Renal pelvis (tissue), 4 donors: ENCODE data around the gene SP6. TPM values are rescaled to one million over a fixed set of nuclear protein-coding genes. Genes with fewer than 3 reads are reported as not detected.

ENCODE experiments used
- DNase-seq: peaks from one replicate; pipeline ENCODE4 v3.0.0-alpha.2; 2013
- polyA plus RNA-seq, 3 donors: library from polyadenylated mRNA; unstranded; fragments of 120-200 nt; gene quantifications; one replicate each; pipeline ENCODE4 v1.2.1, GENCODE V29; 2013; ENCODE audit not compliant: insufficient read length in 3 of 3

Gene SP6
- polyA plus RNA-seq, 3 donors: 3.1 to 3.8 (median 3.5) TPM

DNA sequence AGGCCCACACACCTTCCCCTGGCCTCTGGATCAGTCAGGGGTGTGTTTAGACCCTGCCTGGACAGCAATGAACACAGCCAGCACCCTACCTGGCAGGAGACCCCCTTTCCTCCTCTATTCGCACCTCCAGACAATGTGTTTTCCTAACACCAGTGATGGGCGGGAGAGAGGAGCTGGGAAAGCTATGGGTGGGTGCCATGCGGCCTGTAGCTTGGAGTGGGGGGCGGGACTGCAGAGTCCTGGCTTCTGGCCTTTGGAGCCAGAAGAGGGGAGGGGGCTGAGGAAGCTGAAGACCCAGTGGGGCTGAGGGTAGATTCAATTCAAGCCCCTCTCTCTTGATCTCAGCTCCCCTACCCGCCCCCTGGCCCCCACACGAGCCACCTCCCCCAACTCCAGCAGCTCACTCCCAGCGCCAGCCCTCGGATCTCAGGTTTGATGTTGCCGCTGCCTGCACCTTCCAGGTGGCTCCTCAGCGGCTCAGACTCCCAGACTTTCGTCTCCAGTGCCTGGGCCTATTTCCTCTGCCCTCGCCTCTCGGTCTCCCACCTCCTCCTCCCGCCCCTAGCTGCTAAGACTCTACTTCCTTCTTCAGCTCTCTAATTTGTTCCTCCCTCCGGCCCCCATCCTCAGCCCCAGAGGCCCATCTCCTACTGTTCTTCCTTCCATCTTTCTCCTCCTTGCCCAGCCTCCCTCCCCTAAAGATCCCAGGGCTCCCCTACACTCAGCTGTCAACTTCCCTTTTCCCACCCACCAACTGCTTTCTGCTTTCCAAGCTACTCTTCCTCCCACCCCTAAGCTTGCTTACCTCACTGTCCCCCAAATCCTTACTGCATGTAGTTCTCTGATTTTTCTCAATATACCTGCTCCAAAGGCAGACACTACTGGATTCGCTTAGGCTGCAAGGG, 6.8 kb upstream of the SP6 start:
- DNase-seq: no peak

DNA sequence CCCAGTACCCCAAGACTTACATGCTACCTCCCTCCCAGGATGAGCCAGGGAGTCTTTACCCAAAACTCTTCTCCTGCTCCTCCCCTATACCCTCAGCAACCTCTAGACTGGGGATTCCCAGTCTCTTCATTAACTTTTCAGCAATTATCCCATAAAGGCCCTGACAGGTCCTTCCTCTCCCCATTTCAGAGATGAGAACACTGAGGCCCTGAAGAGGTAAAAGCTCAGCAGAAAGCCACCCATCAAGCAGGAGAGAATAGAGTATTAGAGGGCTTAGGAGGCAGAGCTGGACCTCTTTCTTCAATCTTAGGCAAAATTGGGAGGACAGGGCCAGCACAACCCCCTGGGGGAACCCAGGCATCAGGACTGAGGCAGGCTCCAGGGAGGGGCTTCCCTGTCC, 5.9 kb upstream of the SP6 start:
- no peak for DNase-seq

DNA sequence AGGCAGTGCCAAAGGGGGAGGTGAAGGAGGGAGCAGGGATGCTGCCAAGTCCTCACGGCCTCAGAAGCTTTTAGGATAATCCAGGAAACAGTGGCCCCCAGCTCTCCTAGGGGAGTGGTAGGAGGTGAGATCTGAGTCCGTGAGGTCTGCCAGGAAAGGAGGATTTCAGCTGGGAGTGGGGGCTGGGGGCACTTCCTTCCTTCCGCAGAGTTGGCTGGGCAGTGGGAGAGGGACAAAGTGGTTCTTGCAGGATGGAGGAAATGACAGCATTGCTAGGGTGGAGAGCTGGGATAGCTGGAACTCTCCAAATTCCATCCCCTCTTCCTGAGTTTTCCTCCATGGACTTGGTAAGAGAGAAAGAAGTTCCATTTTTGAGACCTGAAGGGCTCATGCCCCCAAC, 4.8 kb upstream of the SP6 start:
- no peak for DNase-seq

DNA sequence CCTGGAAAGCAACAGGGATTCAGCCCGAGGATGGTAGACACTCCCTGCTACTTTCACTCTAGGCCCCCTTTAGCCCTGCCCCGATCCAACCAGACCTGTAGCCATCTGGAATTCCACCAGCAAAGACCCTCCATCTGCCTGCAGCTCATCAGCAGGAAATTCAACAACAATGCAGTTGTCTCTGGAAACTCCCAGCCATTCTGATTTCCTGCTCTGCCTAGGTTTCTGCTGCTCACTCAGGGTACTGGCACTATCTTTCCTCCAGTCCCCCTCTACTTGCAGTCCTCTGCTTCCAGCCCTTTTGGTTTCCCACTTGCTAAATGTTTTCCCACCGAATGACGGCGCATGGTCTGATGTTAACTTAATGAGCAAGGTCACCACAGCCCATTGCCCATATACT, 2.7 kb upstream of the SP6 start:
- no peak for DNase-seq

DNA sequence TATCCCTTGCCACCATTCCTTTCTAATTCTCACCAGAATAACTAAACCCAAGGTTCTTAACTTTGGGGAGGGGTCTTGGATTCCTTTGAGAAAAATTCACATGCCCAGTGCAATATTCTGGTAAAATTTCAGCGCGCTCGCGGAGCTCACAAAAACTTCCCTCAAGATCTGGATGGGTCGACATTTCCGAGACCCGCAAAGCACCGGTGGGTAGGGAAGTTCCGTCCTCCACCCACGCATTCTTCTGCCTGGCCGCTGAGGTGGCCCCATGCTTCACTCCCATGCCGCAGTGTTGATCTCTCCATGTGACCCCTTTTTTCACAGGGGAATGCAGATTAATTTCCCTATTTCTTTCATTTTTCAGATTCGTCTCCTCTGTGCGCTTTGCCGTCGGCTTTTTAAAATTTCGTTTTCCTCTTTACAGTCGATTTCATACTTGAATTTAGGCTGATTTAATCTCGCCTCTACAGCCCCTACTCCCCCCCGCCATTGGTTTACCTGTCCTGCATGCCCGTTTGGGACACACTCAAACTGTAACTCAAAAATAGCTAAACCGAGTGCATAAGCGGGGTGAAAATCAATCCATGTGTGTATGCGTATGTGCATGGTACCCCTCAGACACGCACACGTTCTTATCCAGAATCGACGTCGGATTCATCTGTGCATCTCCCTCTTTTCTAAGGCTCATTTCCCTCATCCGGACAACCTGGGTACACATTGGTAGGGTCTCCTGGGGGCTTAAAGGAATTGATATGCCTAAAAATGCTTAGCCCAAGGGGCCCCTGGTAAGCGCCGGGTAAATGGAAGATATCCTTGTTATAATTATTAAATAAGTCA, 1.4 kb upstream of the SP6 start:
- no peak for DNase-seq

DNA sequence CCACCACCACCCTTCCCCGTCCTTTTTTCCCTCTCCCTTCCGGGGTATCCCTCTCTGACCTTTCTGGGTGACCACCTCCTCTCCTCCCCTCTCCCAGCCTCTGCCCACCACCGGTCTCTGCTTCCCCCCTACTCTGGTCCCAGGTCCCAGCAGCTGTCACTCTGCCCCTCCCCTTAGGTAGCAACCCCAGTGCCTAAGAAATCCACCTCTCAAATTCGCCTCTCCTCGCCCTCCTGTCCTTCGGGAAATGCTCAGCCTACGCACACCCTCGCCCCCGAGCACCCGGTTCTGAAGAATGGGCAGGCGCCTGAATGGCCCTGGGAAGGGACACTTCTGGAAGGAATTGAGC, 775 bp upstream of the SP6 start:
- no peak for DNase-seq

DNA sequence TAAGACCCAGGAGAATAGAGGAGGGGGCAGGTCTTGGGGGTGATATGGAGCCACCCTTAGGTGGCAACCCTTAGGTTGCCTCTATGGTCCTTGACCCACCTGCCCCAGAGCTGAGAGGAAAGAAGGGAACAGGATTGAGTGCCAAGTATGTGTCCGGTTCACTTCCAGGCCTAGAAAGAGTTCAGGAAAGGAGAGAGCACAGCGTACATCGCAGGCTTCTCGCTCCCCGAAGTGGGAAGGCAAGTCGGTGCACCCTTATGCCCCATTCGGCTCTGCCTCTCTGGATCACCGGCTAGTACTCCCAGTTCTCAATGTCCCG, 631 bp downstream of the SP6 start:
- no peak for DNase-seq

DNA sequence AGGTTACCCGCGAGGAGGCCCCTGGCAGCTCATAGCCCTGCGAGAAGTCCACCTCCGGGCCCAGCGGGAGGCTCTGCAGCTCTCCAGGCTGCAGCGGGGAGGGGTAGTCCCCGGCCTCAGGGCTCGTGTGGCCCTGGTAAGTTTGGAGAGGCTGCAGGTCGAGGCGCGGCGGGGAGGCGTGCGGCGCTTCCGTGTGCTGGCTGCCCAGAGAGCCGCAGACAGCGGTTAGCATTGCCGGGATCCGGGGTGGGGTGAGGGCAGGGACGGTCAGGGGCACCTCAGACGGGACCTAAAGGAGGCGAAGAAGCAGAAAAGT, 2.8 kb downstream of the SP6 start:
- no peak for DNase-seq

DNA sequence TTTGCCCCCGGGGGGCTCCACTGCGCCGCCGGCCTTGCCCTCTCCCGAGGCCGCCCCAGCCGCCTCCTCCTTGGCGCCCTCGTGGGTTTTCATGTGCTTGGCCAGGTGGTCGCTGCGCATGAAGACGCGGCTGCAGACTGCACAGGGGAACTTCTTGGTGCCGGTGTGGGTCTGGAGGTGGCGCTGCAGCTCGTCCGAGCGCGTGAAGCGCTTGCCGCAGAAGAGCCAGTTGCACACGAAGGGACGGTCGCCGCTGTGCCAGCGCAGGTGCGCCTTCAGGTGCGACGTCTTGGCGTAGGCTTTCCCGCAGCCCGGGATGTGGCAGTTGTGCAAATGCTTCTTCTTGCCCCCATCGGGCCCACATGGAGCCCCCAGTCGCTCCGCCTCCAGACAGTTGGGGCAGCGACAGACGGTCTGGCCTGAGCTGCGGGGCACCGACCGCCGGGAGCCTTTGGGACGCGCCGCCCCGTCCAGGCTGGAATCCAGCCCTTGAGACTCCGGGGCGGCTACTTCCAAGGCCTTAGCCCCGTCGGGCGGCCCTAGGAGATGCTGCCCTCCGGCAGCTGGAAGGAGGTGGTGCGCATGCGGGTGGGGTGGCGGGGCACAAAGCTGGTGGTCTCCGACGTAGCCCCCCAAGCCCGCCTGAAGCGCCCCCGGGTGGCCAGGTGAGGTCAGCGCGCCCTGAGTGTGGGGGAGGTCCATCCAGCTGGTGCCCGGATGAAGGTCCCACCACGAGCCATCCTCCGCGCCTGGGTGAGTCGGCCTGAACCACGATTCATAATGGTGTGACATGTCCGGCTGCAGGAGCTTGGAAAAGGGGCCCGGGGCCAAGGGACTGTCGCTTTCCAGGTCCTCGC, 3.4 kb downstream of the SP6 start:
- DNase-seq: no peak

DNA sequence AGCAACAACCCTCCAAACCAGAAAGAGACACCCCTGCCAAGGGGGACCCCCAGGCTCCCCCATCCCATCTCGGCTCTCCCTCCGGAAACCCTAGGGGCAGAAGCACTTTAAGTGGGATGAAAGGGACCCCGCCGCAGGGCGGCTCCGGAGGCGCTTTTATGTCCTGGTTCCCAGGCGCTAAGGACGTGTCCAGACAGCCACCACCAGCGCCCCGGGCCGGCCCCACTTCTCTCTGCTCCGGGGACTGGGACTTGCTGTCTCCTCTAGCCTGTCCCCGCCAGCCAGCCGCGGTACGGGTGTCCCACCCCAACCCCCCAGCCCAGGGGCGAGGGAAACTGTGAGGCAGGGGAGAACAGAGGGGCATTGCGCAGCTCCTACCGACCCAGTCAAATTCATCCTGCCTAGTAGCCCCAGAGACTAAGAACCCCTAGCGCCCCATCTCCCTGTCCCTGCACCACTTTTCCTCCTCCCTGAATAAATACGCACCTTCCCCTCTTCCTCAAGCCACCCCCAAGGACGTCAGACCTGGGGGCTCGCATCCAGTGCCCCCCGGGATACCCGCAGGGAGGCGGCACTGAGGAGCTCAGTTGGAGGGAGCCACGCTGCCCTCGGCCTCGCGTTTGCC, 4.1 kb downstream of the SP6 start:
- DNase-seq: no peak

DNA sequence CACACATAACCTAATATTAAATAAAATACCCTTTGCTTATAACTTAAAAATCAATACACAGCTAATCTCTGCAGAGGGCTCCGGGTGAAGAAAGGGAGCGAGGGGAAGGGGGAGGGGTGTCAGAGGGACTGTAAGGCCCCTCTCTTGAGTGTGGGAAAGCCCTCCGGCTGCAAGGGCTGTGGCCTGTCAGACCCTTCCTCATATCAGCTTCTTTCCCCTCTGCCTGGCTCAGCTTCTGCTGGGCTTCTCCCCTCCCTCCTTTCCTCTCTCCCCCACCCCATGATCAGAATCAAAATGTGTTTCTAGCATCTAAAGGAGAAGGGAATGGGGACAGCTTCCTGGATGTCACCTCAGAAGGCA, 5.3 kb downstream of the SP6 start:
- no peak for DNase-seq

DNA sequence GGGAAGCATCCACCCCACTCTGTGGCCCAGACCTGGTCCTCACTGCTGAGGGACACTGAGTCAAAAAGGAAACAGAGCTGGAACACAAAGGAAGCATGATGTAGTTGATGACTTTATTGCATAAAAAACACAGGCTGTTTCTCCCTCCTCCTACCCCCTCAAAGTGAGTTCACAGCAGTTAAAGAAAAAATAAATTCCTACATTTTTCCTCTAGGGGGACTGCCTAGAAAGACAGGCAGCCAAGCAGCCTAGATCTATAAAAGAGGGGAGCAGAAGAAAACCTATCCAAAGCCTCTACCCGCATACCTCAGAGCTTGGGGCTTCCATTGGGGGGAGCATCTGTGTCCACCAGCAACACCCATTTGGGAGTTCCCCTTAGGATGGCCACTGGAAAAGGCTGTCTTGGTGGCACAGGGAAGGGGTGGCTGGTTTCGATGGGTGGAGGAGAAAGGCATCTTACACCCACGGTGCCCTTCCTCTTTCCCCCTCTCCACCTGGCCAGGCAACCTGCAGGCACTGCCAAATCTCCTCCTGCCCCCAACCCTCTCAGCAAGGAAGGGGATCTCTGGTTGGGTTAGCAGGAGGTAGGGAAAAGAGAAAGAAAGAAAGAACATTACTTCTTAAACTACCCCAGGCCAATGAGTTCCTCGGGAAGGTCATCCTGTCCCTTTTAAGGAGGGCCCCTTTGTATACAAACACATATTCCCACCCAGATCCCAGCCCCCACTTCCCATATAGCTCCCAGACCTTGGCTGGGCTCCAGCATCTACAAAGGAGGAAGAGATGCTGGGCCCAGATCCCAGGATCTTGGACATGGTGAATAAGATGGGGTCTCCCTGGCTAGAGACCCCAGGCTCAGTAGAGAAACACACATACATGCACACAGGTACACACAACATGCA, 5.9 kb downstream of the SP6 start:
- DNase-seq: no peak

DNA sequence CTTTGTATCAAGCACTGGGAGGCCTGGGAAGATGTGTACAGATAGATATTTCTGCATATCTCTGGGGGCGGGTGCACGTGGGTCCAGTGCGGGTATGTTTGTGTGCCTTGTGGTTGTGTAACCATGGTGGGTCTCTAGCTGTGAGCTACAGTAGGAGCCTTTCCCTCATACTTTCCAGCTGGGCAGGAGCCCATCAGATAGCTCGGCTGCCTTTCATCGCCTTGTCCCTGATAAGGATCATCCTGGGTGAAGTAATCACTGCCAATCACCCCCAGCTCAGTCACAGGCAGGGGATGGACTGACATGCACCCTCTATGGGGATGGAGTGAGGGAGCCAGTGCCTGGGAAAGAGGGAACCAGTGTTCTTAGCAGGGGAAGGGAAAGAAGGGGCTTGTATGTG, 6.7 kb downstream of the SP6 start:
- no peak for DNase-seq

DNA sequence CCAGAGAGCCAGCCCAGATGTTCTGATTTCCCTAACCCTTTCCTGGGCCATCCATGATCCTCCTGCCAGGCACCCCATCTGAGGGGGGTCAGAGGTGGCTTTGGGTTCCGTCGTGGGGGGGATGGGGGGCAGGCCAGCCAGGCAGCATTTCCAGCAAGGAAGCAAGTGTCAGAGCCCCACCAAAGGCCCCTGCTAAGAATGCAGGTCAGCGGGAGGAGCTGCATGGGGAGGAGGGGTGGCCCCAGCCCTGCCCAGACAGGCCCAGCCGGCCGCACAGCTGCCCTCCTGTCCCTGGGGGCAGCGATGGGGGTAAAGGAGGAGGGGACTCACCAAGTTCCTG, 7.6 kb downstream of the SP6 start:
- no peak for DNase-seq

DNA sequence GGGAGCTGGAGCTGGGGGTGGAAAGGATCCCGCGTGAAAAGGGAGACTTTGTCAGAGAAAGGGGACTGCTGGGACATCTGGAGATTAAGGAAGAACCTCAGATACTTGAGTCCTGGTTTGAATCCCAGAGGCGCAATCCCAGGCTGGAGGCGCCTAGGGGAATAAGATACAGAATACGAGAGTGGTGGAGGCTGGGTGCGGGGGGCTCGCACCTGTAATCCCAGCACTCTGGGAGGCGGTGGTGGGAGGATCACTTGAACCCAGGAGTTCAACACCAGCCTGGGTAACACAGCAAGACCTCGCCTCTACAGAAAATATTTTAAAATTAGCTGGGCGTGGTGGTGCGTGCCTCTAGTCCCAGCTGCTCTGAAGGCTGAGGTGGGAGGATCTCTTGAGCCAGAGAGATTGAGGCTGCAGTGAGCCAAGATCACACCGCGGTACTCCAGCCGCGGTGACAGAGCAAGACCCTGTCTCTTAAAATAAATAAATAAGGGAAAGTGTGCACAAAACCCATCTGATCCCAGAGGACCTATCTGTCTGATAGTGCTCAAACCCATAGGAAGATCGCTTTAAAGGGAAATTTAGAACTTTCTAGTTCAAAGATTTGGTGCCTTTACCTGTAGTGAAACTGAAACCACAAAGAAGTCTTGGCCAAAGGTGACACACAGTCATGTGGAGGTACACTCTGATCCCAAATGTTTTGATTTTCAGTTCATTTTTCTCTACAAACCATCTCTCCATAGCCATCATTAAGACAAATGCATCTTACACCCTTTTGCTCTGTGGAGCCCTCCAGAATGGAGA, 9.3 kb downstream of the SP6 start:
- no peak for DNase-seq

DNA sequence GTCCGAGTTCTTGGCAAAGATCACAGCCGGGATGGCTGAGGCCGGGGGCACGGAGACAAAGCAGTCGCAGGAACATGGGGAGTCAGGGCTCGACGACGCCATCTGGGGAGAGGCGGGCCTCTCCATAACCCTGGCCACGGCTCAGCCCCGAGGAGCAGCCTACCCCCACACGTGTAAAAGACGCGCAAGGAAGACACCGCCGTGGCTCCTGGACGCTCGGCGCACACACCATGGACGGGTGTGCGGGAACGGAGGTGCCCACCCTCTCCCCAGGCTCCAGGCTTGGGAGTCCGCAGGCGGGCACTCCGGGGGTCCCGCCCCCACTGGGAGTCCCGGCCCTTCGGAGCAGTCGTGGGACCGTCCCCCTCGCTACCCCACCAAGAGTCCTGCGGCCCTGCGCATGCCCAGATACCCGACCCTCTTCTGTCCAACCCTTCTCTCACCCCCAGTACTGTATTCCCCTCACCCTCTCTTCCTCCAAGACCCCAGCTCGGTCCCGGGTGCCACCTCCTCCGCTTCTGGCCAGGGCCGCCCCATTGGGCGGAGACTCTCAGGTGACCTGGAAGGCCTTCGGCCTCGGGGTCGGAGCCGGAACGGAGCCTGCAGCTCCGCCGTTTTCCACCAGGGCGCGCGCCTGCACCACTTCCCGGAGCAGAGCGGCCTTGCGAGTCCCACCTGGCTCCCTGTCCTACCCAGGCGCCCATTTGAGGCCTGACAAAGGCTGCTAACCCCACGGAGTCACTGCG, 10.0 kb downstream of the SP6 start, which contains the start of gene SCRN2:
Gene SCRN2 (minus strand): TSS at position 532 of the 746 bp plus-strand sequence. CDS start 430 bp downstream, at position 102.
- DNase-seq: peak; percentile 86

DNA sequence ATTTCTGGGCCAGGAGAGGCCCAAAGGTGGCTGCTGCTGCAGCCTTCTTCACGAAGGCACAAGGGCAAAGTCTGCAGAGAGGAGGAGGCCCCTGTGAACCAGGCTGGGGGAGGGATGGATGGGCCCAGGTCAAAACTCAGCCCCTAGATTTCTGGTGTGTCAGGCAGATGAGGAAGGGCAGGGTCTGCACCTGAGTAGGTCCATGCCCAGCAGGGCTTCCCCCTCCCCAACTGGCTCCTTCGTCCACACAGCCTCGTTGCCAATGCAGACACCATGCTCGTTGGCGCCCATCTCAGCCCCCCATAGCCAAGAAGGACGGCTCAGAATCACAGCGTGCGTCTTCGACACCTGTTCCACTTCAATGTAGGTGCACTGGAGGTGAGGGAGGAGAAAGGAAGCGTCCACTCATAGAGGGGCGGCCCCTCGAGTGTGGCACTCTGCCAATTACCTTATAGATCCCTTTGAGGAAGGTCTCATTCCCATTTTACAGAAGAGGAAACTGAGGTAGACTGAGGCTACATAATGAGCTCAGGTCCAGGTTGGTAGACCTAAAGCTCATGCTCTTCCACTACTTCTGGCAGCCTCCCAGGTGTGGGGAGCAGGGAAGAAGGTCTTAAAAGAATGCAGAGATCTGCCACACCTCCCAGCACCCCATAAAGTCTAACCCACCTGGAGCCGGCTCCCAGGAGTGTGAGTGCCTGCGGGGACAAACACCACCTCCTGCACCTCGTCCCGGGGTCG, 10.8 kb downstream of the SP6 start:
- DNase-seq: no peak

DNA sequence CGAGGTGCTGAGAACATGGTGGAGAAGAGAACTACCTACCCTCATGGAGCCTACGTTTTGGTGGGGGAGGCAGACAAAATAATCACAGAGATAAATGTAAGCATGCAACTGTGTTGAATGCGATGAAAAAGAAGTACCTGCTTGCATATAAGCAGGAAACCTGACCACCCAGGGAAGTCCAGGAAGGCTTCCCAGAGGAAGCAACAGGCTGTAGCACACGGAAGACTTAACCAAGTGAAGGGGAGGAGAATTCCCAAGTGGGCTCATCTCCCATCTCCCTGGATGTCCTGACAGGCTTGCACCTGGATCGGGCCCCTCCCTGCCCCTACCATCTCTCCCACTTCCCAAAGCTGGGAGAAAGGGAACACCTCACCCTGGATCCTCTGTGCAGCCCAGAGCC, 11.9 kb downstream of the SP6 start:
- DNase-seq: no peak

DNA sequence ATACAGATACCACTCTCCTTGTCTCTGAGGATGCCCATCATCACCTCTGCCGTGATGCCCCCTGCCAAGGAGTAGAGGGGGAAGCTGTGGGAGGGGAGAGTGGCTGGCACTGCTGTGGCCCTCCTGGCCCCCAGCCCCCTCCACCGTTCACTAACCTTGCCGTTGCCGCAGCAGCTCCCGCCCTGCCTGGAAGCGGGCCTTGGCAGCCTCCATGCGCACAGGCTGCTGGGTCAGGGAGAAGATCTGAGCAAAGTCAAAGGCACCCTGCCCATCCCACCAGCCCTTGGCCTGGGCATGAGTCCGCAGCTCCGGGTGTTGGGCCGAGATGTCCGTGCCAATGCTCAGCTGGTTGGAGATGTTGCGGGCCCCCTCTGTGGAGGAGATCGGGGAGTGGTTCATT, 12.3 kb downstream of the SP6 start:
- no peak for DNase-seq
